Uterus (tissue), 2 donors: Measurements from ENCODE around the gene BMS1.
"Not testable (repeated sequence)": the region's sequence is repeated elsewhere in the genome, so short reads cannot be mapped to it uniquely, and the experiment has no call there.

ENCODE experiments used
- CTCF ChIP-seq, 4 experiments: fragments of 200-600 bp in 2 of 4; fragments of 450-650 bp in 2 of 4; sonication (generic) in 2 of 4; IDR thresholded peaks; one replicate each; pipeline ENCODE4 v1.5.1; 2016 to 2019; ENCODE audit warnings: antibody characterized with exemption in 4 of 4, mild to moderate bottlenecking in 2 of 4, moderate library complexity in 1 of 4
- POLR2A ChIP-seq, 2 donors: fragments of 450-650 bp; IDR thresholded peaks; one replicate each; pipeline ENCODE4 v1.6.1; 2016; ENCODE audit warnings: antibody characterized with exemption in 2 of 2, mild to moderate bottlenecking in 1 of 2, moderate library complexity in 1 of 2

GRCh38 chr10:42862801-42863200 lies 80.2 kb downstream of the BMS1 start:
- TF ChIP-seq POLR2A, CTCF (IDR thresholded peaks at IDR 0.05): not testable (repeated sequence)
